IPS DF 6.9 (cell line): ENCODE data around the gene NFATC2.

Experiments
- DNase-seq: peaks from one replicate; pipeline ENCODE4 v3.0.0-alpha.2; 2013; ENCODE audit warnings: low read depth, low spot score
- H3K27ac ChIP-seq: one replicate; pipeline ENCODE4 v1.5.1; 2013; ENCODE audit warnings: low read length, control low read depth
- H3K27me3 ChIP-seq: 2 replicates; pipeline ENCODE4 v1.6.1; 2013; ENCODE audit warnings: mild to moderate bottlenecking, low read length; ENCODE audit not compliant: control insufficient read depth, insufficient read depth
- H3K36me3 ChIP-seq: 2 replicates; pipeline ENCODE4 v1.6.1; 2013; ENCODE audit warnings: low read length; ENCODE audit not compliant: control insufficient read depth, insufficient read depth
- H3K4me1 ChIP-seq: 2 replicates; pipeline ENCODE4 v1.6.1; 2013; ENCODE audit warnings: low read length; ENCODE audit not compliant: control insufficient read depth, insufficient read depth
- H3K4me3 ChIP-seq: 2 replicates; pipeline ENCODE4 v1.5.1; 2013; ENCODE audit warnings: mild to moderate bottlenecking, low read length
- H3K9me3 ChIP-seq: 2 replicates; pipeline ENCODE4 v1.6.1; 2013; ENCODE audit warnings: low read length, inconsistent platforms; ENCODE audit not compliant: control insufficient read depth, insufficient read depth
- WGBS: extraction: QIAGEN DNeasy Blood & Tissue Kit; methylation state at CpG from one replicate; pipeline ENCODE4 v1.1.7; 2013; ENCODE audit warnings: mixed read lengths, missing lambda C conversion rate; ENCODE audit not compliant: insufficient read length, insufficient coverage; 5-methylcytosine and 5-hydroxymethylcytosine counted together

The NFATC2 gene

DNA sequence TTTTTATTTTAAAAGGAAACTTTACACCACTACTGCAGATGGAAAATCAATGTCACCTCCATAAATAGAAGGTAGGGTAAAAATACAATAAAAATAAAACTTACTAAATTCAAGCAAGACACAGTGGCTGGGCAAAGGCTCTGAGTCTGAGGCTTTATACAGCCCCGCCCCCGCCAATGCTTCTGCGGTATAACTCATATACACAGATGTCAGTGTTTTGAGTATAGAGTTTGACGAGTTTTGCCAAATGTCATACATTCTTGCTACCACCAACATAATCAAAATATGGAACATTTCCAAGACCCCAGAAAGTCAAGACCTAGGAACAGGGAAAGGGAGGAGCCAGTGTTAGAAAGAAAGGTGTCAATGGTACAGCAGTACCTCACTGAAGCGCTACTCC, 12.8 kb downstream of the NFATC2 start:
- no CpG with 5 or more reads among the region's 5 CpGs for WGBS
- H3K36me3 ChIP-seq: no peaks in the 10 kb centered on the region
- no peaks in the 10 kb centered on the region for H3K9me3 ChIP-seq
- DNase-seq: no peak
- no peak overlapping the region for H3K4me3 ChIP-seq
- H3K27ac ChIP-seq: no peak overlapping the region
- no peaks in the 10 kb centered on the region for H3K4me1 ChIP-seq
- H3K27me3 ChIP-seq: no peaks in the 10 kb centered on the region

DNA sequence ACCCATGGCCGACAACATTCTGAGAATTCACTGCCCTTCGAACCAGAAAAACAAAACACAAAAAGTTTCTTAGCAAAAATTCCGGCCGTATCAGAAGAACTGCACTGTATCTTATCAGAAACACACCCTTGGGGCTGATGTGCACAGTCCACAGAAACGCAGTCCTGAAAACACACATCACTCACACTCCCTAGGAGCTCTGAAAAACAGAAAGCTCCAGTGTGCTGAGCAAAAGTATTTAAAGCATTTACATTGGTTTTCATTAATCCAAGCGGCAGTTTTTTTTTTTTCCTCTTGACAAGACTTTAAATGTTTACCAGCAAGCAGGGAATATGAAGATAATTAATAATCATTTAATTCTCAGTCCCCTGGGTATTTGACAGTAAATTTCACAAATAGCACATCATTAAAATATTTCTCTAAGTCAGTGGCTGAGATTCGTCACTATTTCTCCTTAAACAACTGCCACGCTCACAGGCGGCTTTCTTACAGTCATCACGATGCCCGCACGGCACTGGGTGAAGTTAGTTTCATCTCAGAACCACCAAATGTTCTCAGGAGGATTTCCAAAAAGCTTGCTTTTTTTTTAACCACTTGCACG, 13.3 kb downstream of the NFATC2 start:
- no peak for DNase-seq

DNA sequence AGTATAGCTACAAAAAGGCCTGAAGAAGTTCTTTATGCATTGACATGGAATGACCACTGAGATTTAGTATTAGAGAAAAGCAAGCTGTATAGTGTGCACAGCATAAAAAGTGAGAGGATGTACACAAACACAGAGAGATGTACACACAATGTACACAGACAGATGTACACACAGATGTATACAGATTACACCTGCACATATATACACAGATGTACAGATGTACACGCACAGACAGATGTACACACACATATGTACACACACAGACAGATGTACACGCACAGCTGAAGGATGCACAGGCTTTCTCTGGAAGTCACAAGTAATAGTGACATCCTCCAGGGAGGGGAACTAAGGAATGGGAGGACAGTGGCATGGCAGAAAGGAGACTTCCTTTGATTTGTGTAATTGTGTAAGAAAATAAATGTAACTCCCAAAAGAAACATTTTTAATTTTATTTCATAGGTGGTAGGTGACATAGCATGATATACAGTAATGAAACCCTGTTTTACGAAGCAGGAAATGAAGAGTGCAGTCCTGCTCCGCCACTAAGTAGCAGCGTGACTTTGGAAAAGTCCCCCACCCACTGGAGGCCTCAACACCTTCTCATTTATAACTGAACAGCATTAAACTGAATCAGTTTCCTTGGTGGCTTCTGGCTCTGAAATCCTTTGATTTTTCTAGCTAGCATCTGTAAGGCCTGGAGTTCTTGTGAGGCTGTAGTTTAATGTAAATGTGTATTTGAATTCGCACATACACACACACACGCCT, 14.1 kb downstream of the NFATC2 start:
- Histone ChIP-seq H3K36me3 (no peaks in the 10 kb centered on the region), H3K9me3 (no peaks in the 10 kb centered on the region), H3K4me3 (no peak overlapping the region), H3K27me3 (no peaks in the 10 kb centered on the region), H3K4me1 (no peaks in the 10 kb centered on the region), H3K27ac (no peak overlapping the region)
- no peak for DNase-seq
- no CpG with 5 or more reads among the region's 7 CpGs for WGBS

More for the DNA sequence above, 13.3 kb downstream of the NFATC2 start:
- H3K36me3 ChIP-seq: no peaks in the 10 kb centered on the region
- no peaks in the 10 kb centered on the region for H3K4me1 ChIP-seq
- no CpG with 5 or more reads among the region's 13 CpGs for whole genome bisulfite sequencing
- H3K9me3 ChIP-seq: no peaks in the 10 kb centered on the region
- H3K4me3 ChIP-seq: no peak overlapping the region
- no peaks in the 10 kb centered on the region for H3K27me3 ChIP-seq
- no peak overlapping the region for H3K27ac ChIP-seq

DNA sequence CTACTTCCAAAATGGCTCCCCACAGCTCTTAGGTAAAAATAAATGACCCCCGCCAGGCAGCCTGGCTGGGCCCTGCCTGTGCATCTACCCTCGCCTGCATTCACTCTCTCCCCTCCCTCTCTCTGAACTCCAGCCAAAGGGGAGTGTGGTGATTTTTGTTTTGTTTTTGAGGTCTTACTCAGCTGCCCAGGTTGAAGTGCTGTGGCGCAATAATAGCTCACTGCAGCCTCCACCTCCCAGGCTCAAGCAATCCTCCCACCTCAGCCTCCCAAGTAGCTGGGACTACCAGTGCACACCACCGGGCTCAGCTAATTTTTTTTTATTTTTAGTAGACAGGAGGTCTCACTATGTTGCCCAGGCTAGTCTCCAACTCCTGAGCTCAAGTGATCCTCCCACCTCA, 15.8 kb downstream of the NFATC2 start:
- DNase-seq: no peak
- Histone ChIP-seq H3K36me3 (no peaks in the 10 kb centered on the region; the same call in 1 of the 2 replicates), H3K4me1 (no peaks in the 10 kb centered on the region), H3K9me3 (no peaks in the 10 kb centered on the region), H3K27me3 (no peaks in the 10 kb centered on the region), H3K4me3 (no peak overlapping the region), H3K27ac (no peak overlapping the region)
- no CpG with 5 or more reads among the region's 4 CpGs for WGBS

DNA sequence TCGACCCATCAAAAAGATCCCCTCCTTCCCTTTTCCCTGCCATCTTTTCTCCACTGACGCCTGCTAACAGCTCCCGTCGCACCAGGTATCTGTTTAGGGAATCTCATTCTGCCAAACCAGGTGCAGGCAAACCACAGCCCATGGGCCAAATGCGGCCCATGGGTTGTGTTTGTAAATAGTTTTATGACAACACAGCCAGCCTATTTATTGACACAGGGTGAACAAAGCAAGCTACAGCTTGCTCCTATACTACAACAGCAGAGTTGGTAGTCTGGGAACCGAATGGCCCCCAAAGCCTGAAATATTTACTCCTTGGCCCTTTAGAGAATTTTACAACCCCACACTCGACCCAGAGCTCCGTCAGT, 16.4 kb downstream of the NFATC2 start:
- no peaks in the 10 kb centered on the region for H3K27me3 ChIP-seq
- no peaks in the 10 kb centered on the region for H3K9me3 ChIP-seq
- H3K27ac ChIP-seq: no peak overlapping the region
- H3K36me3 ChIP-seq: no peaks in the 10 kb centered on the region; the same call in 1 of the 2 replicates
- no peaks in the 10 kb centered on the region for H3K4me1 ChIP-seq
- DNase-seq: no peak
- no peak overlapping the region for H3K4me3 ChIP-seq
- WGBS: no CpG with 5 or more reads among the region's 8 CpGs

DNA sequence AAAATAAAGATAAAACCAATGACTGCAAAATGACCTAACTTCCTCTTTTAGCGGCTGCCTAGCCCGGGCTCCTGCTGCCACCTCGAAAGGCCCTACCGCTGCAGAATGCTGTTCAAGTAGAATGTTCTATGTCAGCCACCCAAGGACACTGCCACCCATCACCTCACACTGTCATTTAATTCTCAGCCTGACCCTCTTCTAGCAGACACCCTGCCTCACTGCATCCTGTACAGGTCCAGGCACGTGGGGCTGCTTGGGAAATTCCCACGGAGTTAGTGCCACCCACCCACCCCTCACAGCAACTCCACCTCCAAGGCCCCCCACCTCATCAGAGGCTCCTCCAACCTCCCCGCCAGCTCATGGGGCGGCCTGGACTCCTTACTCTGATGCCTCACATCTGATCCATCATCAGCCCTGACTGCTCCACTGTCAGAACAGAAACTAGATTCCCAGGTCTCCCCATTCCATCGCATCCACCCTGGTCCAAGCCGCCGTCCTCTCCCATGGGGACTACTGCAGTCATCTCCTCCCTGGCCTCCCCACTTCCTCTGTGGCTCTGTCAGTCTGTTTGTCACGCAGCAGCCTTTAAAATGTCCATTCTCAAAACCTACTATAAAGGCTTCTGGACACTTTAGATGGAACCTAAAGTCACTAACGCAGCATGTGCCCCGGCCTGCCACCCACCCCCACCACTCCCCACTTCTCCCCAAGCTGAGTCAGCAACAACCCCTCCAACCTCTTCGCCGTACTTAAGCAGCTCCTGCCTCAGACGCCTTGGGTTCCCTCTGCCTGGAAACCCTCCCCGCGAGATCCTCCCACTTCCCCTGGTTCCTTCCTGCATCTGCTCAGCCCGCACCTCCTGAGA, 17.0 kb downstream of the NFATC2 start:
- Histone ChIP-seq H3K9me3 (no peaks in the 10 kb centered on the region), H3K27ac (no peak overlapping the region), H3K27me3 (no peaks in the 10 kb centered on the region), H3K4me1 (no peaks in the 10 kb centered on the region), H3K36me3 (no peaks in the 10 kb centered on the region; the same call in 1 of the 2 replicates), H3K4me3 (no peak overlapping the region)
- no peak for DNase-seq
- WGBS: no CpG with 5 or more reads among the region's 20 CpGs

DNA sequence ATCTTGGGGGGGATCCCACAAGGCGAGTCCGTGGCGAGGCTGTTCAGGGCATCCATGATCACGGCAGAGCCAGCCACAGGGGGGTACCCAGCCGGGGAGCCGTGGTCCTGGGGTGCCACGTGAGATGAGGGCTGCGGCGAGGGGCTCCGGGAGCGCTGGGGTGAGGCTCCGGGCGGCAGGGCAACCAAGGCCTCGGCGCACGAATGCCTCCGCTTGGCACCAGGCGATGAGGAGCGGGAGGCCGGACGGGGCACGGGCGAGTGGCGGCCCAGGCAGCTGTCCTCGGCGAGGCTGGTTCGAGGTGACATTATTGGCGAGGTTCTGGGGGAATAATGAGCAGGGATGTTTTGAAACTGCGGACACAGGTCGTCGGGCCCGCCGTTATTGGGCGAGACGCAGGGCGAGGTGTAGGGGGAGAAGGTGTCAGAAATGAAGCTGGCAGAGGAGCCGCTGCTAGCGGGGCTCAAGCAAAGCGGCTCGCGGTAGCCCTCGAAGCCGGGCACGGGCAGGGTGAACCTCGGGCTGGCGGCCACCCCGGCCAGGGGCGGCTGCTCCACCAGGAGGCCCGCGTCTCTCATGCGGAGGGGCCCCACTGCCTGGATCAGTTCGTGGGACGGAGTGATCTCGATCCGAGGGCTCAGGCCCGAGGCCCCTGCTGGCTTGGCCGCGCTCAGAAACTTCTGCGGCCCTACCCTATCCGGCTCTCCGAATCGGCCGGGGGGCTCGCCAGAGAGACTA, 19.1 kb downstream of the NFATC2 start:
- Histone ChIP-seq H3K4me3 (no peak overlapping the region), H3K9me3 (no peaks in the 10 kb centered on the region), H3K4me1 (no peaks in the 10 kb centered on the region), H3K27me3 (no peaks in the 10 kb centered on the region), H3K36me3 (no peaks in the 10 kb centered on the region; the same call in 1 of the 2 replicates), H3K27ac (no peak overlapping the region)
- no CpG with 5 or more reads among the region's 64 CpGs for WGBS
- DNase-seq: no peak

DNA sequence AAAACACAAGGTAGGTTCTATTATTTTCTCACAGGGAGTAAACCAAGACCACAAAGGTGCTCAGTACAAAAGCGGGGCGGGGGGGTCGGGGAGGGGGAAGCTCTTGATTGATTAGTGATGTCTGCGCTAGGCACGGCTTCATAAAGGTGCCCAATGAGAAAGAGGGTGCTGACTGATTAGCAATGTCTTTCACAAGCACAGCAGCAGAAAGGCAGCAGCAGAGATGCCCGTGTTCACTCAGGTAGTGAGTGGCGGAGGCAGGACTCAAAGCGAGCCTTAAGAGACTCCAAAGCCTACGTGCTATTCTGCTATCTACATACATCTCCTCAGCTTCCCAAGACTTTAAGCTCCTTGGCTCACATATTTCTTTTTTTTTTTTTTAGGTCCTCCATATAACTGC, 20.3 kb downstream of the NFATC2 start:
- WGBS: no CpG with 5 or more reads among the region's 9 CpGs

DNA sequence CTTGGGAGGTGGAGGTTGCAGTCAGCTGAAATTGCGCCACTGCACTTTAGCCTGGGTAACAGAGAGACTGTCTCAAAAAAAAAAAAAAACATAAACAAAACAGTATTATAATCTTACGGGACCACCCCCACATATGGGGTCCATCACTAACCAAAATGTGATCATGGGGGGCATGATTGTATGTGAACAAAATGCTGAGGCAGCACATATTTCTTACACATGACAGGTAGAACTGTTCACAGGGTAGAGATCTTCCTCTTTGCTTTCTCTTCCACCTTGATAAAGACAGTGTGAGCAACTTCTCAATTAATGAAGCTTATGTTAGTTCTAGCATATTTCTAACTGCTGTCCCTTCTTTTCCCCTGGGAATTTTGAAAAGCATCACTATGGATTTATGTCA, 24.7 kb downstream of the NFATC2 start:
- H3K4me1 ChIP-seq: no peaks in the 10 kb centered on the region
- H3K27me3 ChIP-seq: no peaks in the 10 kb centered on the region
- no peak overlapping the region for H3K27ac ChIP-seq
- H3K4me3 ChIP-seq: no peak overlapping the region
- no CpG with 5 or more reads among the region's 2 CpGs for WGBS
- H3K9me3 ChIP-seq: no peaks in the 10 kb centered on the region
- no peak for DNase-seq
- H3K36me3 ChIP-seq: no peaks in the 10 kb centered on the region

More for the DNA sequence above, 20.3 kb downstream of the NFATC2 start:
- no peaks in the 10 kb centered on the region; the same call in 1 of the 2 replicates for H3K36me3 ChIP-seq
- H3K27ac ChIP-seq: no peak overlapping the region
- DNase-seq: no peak
- H3K27me3 ChIP-seq: no peaks in the 10 kb centered on the region
- H3K4me1 ChIP-seq: no peaks in the 10 kb centered on the region
- H3K4me3 ChIP-seq: no peak overlapping the region
- no peaks in the 10 kb centered on the region for H3K9me3 ChIP-seq

DNA sequence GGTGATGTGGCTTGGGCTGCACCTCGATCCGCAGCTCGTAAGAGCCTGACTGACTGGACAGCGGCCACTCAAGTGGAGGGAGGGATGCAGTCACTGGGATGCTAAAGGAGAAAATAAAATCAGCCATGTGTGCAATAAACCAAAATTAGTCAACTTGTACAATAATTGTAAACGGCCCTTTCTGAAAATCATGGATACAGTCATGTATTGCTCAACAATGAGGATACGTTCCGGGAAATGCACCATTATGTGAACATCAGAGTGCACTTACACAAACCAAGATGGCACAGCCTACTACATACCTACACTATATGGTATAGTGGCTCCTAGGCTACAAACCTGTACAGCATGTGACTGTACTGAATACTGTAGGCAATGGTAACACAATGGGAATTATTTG, 25.7 kb downstream of the NFATC2 start:
- H3K9me3 ChIP-seq: no peaks in the 10 kb centered on the region
- no peak for DNase-seq
- H3K27me3 ChIP-seq: no peaks in the 10 kb centered on the region
- no peaks in the 10 kb centered on the region for H3K4me1 ChIP-seq
- no CpG with 5 or more reads among the region's 7 CpGs for WGBS
- H3K27ac ChIP-seq: no peak overlapping the region
- H3K36me3 ChIP-seq: no peaks in the 10 kb centered on the region
- H3K4me3 ChIP-seq: no peak overlapping the region
